Common myeloid progenitor, CD34-positive (primary cell): ENCODE data around the gene GALK1.

Source experiments
- CTCF ChIA-PET: fragments of 350-600 bp; sonication (Branson Sonifier 250); formaldehyde crosslinking; loops from one replicate; lab custom pipeline; 2021; ENCODE audit warnings: antibody characterized with exemption; lab: Charles Lee
- POLR2A ChIA-PET: fragments of 350-600 bp; sonication (Branson Sonifier 250); formaldehyde crosslinking; loops from one replicate; lab custom pipeline; 2021; ENCODE audit warnings: antibody characterized with exemption; lab: Charles Lee
- DNase-seq, 3 donors: peaks; one replicate each; pipeline versions ENCODE4 v3.0.0 to v3.0.0-alpha.2; 2013
- H3K27ac ChIP-seq, 2 experiments: 1 replicate in 1 of 2; 2 replicates in 1 of 2; pipeline ENCODE4 v1.7.0; 2013; ENCODE audit warnings: inconsistent platforms in 2 of 2, low read length in 2 of 2, mild to moderate bottlenecking in 2 of 2, low read depth in 1 of 2, moderate library complexity in 1 of 2; ENCODE audit not compliant: severe bottlenecking in 2 of 2, insufficient read depth in 1 of 2, poor library complexity in 1 of 2
- H3K27me3 ChIP-seq, 5 experiments: replicated peaks in 2 of 5; 1 replicate in 3 of 5; 2 replicates in 2 of 5; pipeline versions ENCODE4 v1.6.1 to v1.7.0; 2013; ENCODE audit warnings: low read length in 4 of 5, mild to moderate bottlenecking in 2 of 5, moderate library complexity in 2 of 5, inconsistent platforms in 1 of 5; ENCODE audit not compliant: insufficient read depth in 5 of 5, control insufficient read depth in 4 of 5
- H3K36me3 ChIP-seq, 4 experiments: 1 replicate in 2 of 4; 2 replicates in 2 of 4; pipeline versions ENCODE4 v1.6.1 to v1.7.0; 2013; ENCODE audit warnings: low read length in 3 of 4, control low read depth in 1 of 4, mild to moderate bottlenecking in 1 of 4; ENCODE audit not compliant: control insufficient read depth in 4 of 4, insufficient read depth in 4 of 4
- H3K4me1 ChIP-seq, 4 experiments: 1 replicate in 3 of 4; 2 replicates in 1 of 4; pipeline versions ENCODE4 v1.6.1 to v1.7.1; 2013; ENCODE audit warnings: low read length in 3 of 4, mild to moderate bottlenecking in 3 of 4, control low read depth in 1 of 4, inconsistent platforms in 1 of 4, moderate library complexity in 1 of 4; ENCODE audit not compliant: control insufficient read depth in 4 of 4, insufficient read depth in 4 of 4; ENCODE audit errors: control extremely low read depth in 1 of 4
- H3K4me3 ChIP-seq, 7 experiments: 1 replicate in 4 of 7; 2 replicates in 3 of 7; pipeline versions ENCODE4 v1.5.1 to v1.7.0; 2013; ENCODE audit warnings: mild to moderate bottlenecking in 7 of 7, low read length in 6 of 7, moderate library complexity in 6 of 7, inconsistent platforms in 2 of 7, low read depth in 2 of 7, control low read depth in 1 of 7; ENCODE audit not compliant: insufficient read depth in 4 of 7, control insufficient read depth in 1 of 7; ENCODE audit errors: extremely low read depth in 1 of 7
- H3K9me3 ChIP-seq, 5 experiments: 1 replicate in 4 of 5; 2 replicates in 1 of 5; pipeline versions ENCODE4 v1.6.1 to v1.7.1; 2013; ENCODE audit warnings: low read length in 4 of 5, mild to moderate bottlenecking in 2 of 5, inconsistent platforms in 1 of 5, low read depth in 1 of 5, moderate library complexity in 1 of 5; ENCODE audit not compliant: control insufficient read depth in 4 of 5, insufficient read depth in 2 of 5; ENCODE audit errors: control extremely low read depth in 1 of 5
- WGBS: methylation state at CpG from one replicate; pipeline ENCODE4 v1.1.5; 2013; ENCODE audit not compliant: insufficient coverage; 5-methylcytosine and 5-hydroxymethylcytosine counted together

The GALK1 gene

GRCh38 chr17:75803883-75804282 lies 38.9 kb upstream of the GALK1 start:
- 100% methylated on average over 1 of the region's 1 CpG for WGBS

DNA sequence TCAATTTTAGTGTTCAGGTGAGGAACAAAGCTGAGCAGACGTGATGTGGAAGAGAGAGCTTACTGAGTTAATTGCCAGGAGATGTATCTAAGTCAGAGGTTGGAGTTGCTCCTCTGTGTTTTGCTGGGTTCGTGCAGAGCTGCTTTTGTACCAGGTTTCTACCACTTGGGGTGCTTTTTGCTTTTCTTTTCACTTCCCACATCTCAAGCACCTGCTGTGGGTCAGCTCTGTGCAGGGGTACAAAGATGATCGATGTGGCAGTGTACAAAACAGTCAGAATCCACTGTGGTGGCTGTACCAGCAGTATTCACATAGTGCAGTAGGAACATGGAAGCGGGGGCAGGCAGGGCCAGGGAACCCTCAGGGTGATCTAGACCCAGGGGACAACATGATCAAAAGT lies 34.4 kb upstream of the GALK1 start:
- ChIA-PET POLR2A (no interaction called here), CTCF (interaction anchor here (0.9 to 2.7 kb wide), 9 partner anchors 9 to 211 kb away, joined by 3 to 14 read pairs (median 4); no protein-coding TSS in a partner anchor)
- no peak overlapping the region for H3K4me3 ChIP-seq
- peaks cover 0 to 7% (median 0%) of the 10 kb centered on the region in 4 experiments for H3K4me1 ChIP-seq
- H3K9me3 ChIP-seq: no peaks in the 10 kb centered on the region
- no peak for DNase-seq
- H3K27ac ChIP-seq: no peak overlapping the region
- 95% methylated on average over 3 of the region's 4 CpGs for WGBS
- H3K27me3 ChIP-seq: no peaks in the 10 kb centered on the region
- peaks cover 13 to 35% (median 23%) of the 10 kb centered on the region in 4 experiments for H3K36me3 ChIP-seq

More at GRCh38 chr17:75803883-75804282, 38.9 kb upstream of the GALK1 start:
- H3K4me1 ChIP-seq: peaks cover 0 to 7% (median 0%) of the 10 kb centered on the region in 4 experiments
- CTCF ChIA-PET: interaction anchor here (0.8 to 1.6 kb wide), 7 partner anchors 12 to 51 kb away, joined by 3 to 4 read pairs (median 4); partner anchors contain the start of gene WBP2
- no peak overlapping the region for H3K4me3 ChIP-seq
- POLR2A ChIA-PET: interaction anchor here (1.1 kb wide), 1 partner anchor 18 kb away, joined by 3 read pairs; no protein-coding TSS in a partner anchor
- DNase-seq: peak in 2 of 3 donors; percentile 11 to 14
- no peaks in the 10 kb centered on the region for H3K9me3 ChIP-seq
- peaks cover 6 to 23% (median 9%) of the 10 kb centered on the region in 4 experiments for H3K36me3 ChIP-seq
- no peak overlapping the region for H3K27ac ChIP-seq
- no peaks in the 10 kb centered on the region for H3K27me3 ChIP-seq

DNA sequence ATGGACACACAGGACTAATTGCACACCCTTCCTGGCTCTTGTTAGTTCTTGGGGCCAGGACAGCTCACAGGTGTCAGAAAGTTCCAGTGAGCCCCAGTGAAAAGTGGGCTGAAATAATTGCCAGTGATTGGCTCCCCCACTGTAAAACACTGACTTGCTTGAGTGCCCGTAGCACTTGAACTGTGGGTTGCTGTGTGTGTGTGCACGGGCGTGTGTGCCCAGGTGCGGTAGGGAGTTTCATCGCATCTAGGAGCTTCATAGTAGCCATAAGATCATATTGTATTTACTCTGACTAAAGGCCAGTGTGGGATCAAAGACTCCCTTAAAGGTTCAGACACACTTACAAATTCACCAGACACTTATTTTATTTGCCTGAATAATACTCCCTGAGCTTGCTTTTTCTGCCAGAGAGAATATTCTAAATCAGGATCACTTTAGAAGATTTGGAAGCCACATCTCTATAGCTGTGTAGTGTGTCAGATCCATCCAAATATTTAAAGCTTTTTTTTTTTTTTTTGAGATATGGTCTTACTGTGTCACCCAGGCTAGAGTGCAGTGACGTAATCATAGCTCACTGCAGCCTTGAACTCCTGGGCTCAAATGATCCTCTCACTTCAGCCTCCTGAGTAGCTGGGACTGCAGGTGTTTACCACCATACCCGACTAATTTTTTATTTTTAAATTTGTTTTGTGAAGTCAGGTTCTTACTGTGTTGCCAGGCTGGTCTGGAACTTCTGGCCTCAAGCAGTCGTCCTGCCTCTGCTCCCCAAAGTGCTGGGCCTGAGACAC lies 31.0 kb upstream of the GALK1 start:
- Histone ChIP-seq H3K27ac (no peak overlapping the region), H3K4me3 (no peak overlapping the region), H3K4me1 (peaks cover 0 to 3% (median 0%) of the 10 kb centered on the region in 4 experiments), H3K36me3 (peaks cover 21 to 50% (median 35%) of the 10 kb centered on the region in 4 experiments), H3K9me3 (no peaks in the 10 kb centered on the region), H3K27me3 (no peaks in the 10 kb centered on the region)
- WGBS: 100% methylated on average over 1 of the region's 8 CpGs
- ChIA-PET CTCF (interaction anchor here (1.1 to 3.0 kb wide), 9 partner anchors 10 to 100 kb away, joined by 3 to 9 read pairs (median 4); partner anchors contain the start of genes GALK1, TRIM65 and UNK), POLR2A (interaction anchor here (0.9 kb wide), 1 partner anchor 16 kb away, joined by 3 read pairs; a partner anchor contains a TSS)
- no peak for DNase-seq

GRCh38 chr17:75793460-75793859 lies 28.5 kb upstream of the GALK1 start:
- Histone ChIP-seq H3K27ac (peak overlapping the region in 1 of 2 experiments; percentile 11), H3K36me3 (peaks cover 18 to 37% (median 28%) of the 10 kb centered on the region in 4 experiments), H3K4me1 (peaks cover 0 to 3% (median 0%) of the 10 kb centered on the region in 4 experiments), H3K27me3 (no peaks in the 10 kb centered on the region), H3K9me3 (no peaks in the 10 kb centered on the region), H3K4me3 (no peak overlapping the region)
- CTCF ChIA-PET: interaction anchor here (1.1 to 1.2 kb wide), 2 partner anchors 10 to 90 kb away, joined by 3 to 4 read pairs; no protein-coding TSS in a partner anchor
- POLR2A ChIA-PET: no interaction called here
- WGBS: 78% methylated on average over 1 of the region's 1 CpG
- no peak for DNase-seq

- Histone ChIP-seq H3K4me1 (peaks cover 8 to 15% (median 9%) of the 10 kb centered on the region in 4 experiments), H3K9me3 (no peaks in the 10 kb centered on the region), H3K27me3 (no peaks in the 10 kb centered on the region), H3K36me3 (peaks cover 12 to 30% (median 23%) of the 10 kb centered on the region in 4 experiments), H3K27ac (no peak overlapping the region), H3K4me3 (no peak overlapping the region)
- ChIA-PET CTCF (interaction anchor here (1.0 to 5.8 kb wide), 9 partner anchors 9 to 44 kb away, joined by 3 to 23 read pairs (median 4); partner anchors contain the start of gene GALK1), POLR2A (no interaction called here)
- 100% methylated on average over 3 of the region's 6 CpGs for WGBS
- DNase-seq: no peak
Measured at GRCh38 chr17:75791254-75791653, 26.3 kb upstream of the GALK1 start.

DNA sequence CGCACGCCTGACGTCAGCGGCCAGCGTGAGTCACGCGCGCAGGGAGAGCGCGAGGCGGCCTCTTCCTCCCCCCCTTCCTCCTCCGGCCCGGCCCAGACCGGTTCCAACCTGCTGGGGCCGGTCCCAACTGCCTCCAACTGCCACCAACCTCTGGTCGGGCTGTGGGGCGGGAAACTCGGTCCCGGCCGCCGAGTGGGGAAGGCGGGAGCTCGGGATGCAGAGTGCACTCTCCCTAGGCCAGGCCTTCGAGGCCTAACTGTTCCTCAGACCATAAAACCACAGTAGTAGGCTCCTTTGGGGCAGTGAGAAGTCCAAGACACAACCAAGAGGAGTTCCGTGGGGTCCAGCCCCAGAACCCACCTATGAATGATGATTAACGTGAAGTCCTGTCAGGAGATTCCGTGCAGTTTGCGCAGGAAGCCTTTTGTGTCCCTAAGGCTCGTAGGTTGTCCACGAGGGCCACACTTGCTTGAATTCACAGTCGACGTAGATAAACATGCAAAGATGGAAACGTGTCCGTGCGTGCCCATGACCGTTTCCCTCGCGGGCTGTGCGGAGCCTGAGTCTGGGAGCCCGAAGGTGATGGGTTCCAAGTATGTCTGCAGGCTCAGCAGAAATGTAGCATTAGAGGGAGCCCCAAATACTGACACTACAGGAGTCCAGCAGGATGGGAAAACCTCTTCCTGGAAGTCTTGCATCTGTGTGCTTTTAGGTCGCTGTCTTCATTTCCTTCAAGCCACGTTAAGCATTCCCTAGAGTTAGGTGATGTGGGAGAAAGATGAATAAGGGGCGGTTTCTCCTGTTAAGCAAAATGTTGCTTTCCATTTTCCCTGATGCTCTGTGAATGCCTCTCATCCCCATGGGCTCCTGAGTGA lies 20.3 kb upstream of the GALK1 start:
- no peaks in the 10 kb centered on the region for H3K36me3 ChIP-seq
- H3K4me3 ChIP-seq: peak overlapping the region; percentile 67 to 91 (median 81)
- no peaks in the 10 kb centered on the region for H3K27me3 ChIP-seq
- peaks cover 30 to 48% (median 36%) of the 10 kb centered on the region in 4 experiments for H3K4me1 ChIP-seq
- DNase-seq: peak in 1 of 3 donors; percentile 58
- no peaks in the 10 kb centered on the region for H3K9me3 ChIP-seq
- 28% methylated on average over 31 of the region's 43 CpGs for WGBS
- CTCF ChIA-PET: interaction anchor here (0.7 to 3.0 kb wide), 6 partner anchors 12 to 45 kb away, joined by 3 to 17 read pairs (median 6); partner anchors contain the start of gene GALK1
- POLR2A ChIA-PET: interaction anchor here (0.6 to 1.4 kb wide), 7 partner anchors 9 to 92 kb away, joined by 3 to 6 read pairs (median 4); no protein-coding TSS in a partner anchor
- peak overlapping the region; percentile 98 to 99 for H3K27ac ChIP-seq
